K562 (cell line): ENCODE results near the gene FBXO9. TPM values are rescaled to one million over a fixed set of nuclear protein-coding genes. Genes with fewer than 3 reads are reported as not detected.

Experiments
- ATF3 ChIP-seq, 2 experiments: fragments of 450-650 bp in 1 of 2; sonication (generic) in 1 of 2; formaldehyde crosslinking in 1 of 2; IDR thresholded peaks in 1 of 2; conservative IDR thresholded peaks in 1 of 2; 2 replicates each; pipeline versions ENCODE4 v1.6.1 to v1.8.1; 2016 to 2023; ENCODE audit warnings: mild to moderate bottlenecking in 2 of 2, moderate library complexity in 2 of 2, inconsistent platforms in 1 of 2, missing genetic modification reagents in 1 of 2
- BRD9 ChIP-seq: fragments of 450-650 bp; IDR thresholded peaks from 2 replicates; pipeline ENCODE4 v1.6.1; 2018; ENCODE audit warnings: low read depth; ENCODE audit not compliant: partially characterized antibody
- KDM2B ChIP-seq: fragments of 250-450 bp; sonication (Bioruptor Pico); IDR thresholded peaks from 2 replicates; pipeline ENCODE4 v1.8.0; 2021; ENCODE audit warnings: mild to moderate bottlenecking, moderate library complexity
- MTA1 ChIP-seq: fragments of 450-650 bp; IDR thresholded peaks from 2 replicates; pipeline ENCODE4 v1.6.1; 2017; ENCODE audit warnings: borderline replicate concordance
- MYNN ChIP-seq, 2 experiments: sonication (generic); formaldehyde crosslinking in 1 of 2; IDR thresholded peaks; 2 replicates each; pipeline versions ENCODE4 v1.5.0 to v1.6.1; 2016 to 2020; ENCODE audit warnings: antibody characterized with exemption in 1 of 2, missing genetic modification reagents in 1 of 2
- NRF1 ChIP-seq, 2 experiments: fragments of 450-650 bp; IDR thresholded peaks in 1 of 2; conservative IDR thresholded peaks in 1 of 2; 2 replicates each; pipeline ENCODE4 v1.6.1; 2014; ENCODE audit warnings: mild to moderate bottlenecking in 2 of 2
- PHF8 ChIP-seq: fragments of 200-600 bp; sonication (generic); IDR thresholded peaks from 2 replicates; pipeline ENCODE4 v1.6.1; 2012; ENCODE audit warnings: mixed run types, mild to moderate bottlenecking, inconsistent platforms, low read length, moderate library complexity, borderline replicate concordance
- PRMT5 ChIP-seq: sonication (generic); formaldehyde crosslinking; IDR thresholded peaks from 2 replicates; pipeline ENCODE4 v1.5.0; 2020; ENCODE audit warnings: missing genetic modification reagents
- RBM25 ChIP-seq: fragments of 200-400 bp; formaldehyde crosslinking; IDR thresholded peaks from 2 replicates; pipeline ENCODE4 v1.6.1; 2018; ENCODE audit warnings: low read length, low read depth, moderate library complexity; ENCODE audit not compliant: severe bottlenecking
- TSC22D4 ChIP-seq: fragments of 450-650 bp; IDR thresholded peaks from 2 replicates; pipeline ENCODE4 v1.6.1; 2016; ENCODE audit warnings: missing genetic modification characterization, missing biosample characterization, control low read depth
- XRCC5 ChIP-seq: fragments of 200-400 bp; formaldehyde crosslinking; IDR thresholded peaks from 2 replicates; pipeline ENCODE4 v1.6.1; 2017; ENCODE audit warnings: low read depth, mild to moderate bottlenecking, low read length
- ZNF24 ChIP-seq: fragments of 450-650 bp; IDR thresholded peaks from 2 replicates; pipeline ENCODE4 v1.6.1; 2016
- ZNF584 ChIP-seq: fragments of 200-800 bp; sonication (Bioruptor generic); IDR thresholded peaks from 2 replicates; pipeline ENCODE4 v1.6.1; 2016; ENCODE audit warnings: low read depth, mild to moderate bottlenecking, missing genetic modification characterization, missing compliant biosample characterization
- ZNF778 ChIP-seq: fragments of 450-650 bp; formaldehyde crosslinking; IDR thresholded peaks from 2 replicates; pipeline ENCODE4 v1.4.0; 2020; ENCODE audit warnings: mild to moderate bottlenecking, moderate library complexity
- polyA plus RNA-seq, 8 experiments: library from polyadenylated mRNA; depleted of rRNA in 4 of 8; stranded (reverse) in 5 of 8; unstranded in 3 of 8; fragments of >200 nt; fragmentation: Nextera tagmentation in 2 of 8; fragmentation: Illumina TruSeq in 1 of 8; extraction: Ambion mirVana in 2 of 8; extraction: Trizol in 1 of 8; gene quantifications; 2 replicates each; pipeline versions ENCODE4 v1.2.1 to v1.2.3, GENCODE V29; 2011 to 2014; ENCODE audit warnings: inconsistent platforms in 1 of 8, missing spikeins in 1 of 8
- total RNA-seq, 7 experiments: library from RNA; depleted of rRNA in 6 of 7; stranded (reverse); fragments of >200 nt in 6 of 7; fragmentation: Illumina TruSeq in 2 of 7; extraction: Trizol in 2 of 7; gene quantifications; 2 replicates each; pipeline versions ENCODE4 v1.2.1 to v1.2.3, GENCODE V29; 2011 to 2021; ENCODE audit warnings: low replicate concordance in 1 of 7
- TF ChIP-seq, protein P1 (sequence below): sonication (generic); formaldehyde crosslinking; IDR thresholded peaks from 2 replicates; pipeline ENCODE4 v1.4.0; 2020; ENCODE audit warnings: mild to moderate bottlenecking, missing genetic modification reagents
- TF ChIP-seq, protein P2 (sequence below): fragments of 250-450 bp; sonication (Bioruptor Pico); IDR thresholded peaks from 2 replicates; pipeline ENCODE4 v1.5.0; 2021
- TF ChIP-seq, protein P3 (sequence below): fragments of 250-450 bp; sonication (Bioruptor Pico); IDR thresholded peaks from 2 replicates; pipeline ENCODE4 v1.5.0; 2020; ENCODE audit warnings: mild to moderate bottlenecking
- TF ChIP-seq, protein P4 (sequence below): sonication (generic); formaldehyde crosslinking; IDR thresholded peaks from 2 replicates; pipeline ENCODE4 v1.8.1; 2022; ENCODE audit warnings: missing genetic modification reagents

Gene FBXO9
- total and polyA plus RNA-seq, 9 of the 15 experiments (the other 6 are each of a cell fraction or from before 2014, with no cell fraction given) = 10.1 to 85.3 (median 51.4) TPM

DNA sequence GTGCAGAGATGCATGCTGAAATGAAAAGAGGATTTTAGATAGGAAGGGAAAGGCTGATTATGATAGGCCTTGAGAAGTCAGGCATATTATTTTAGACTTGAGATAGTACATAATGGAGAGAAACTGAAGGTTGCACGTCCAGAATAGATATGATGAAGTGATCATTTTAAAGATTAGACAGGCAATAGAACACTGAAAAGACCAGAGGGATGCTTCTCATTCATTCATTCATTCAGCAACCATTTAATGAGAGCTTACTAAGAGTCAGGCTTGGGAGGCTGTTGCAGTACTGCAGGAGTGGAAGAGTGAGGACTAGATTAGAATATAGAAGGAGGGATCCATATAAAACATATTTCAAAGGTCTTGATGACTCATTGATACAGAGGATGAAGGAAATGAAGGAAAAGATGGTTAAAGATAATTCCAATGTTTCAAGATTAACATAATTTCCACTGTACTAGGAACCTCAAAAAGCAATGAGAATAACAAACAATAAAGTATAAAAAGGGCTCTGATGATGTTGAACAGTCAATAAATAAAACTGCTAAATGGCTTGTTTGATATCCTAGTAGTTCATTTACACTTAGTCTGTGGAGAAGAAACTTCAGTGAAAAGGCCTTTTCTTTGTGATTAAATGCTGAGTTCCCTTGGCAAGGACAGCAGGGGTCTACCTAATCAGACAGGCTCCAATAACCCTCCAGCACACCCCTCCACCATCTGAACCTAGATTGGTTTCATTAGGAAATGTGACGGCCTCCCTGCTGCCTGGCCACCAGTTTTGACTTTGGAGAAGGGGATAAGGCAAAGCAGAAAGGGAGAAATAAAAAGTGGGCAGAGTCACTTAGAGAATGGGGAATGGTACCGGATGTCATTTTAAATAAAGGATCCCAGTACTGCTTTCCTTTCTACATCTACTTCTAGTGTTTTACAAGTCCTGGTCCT lies 5.3 kb upstream of the FBXO9 start (continued):
- TF ChIP-seq PRMT5 (CRISPR knock-in tag) (no peak), KDM2B (no peak), BRD9 (no peak), PHF8 (no peak), ZNF584 (CRISPR knock-in tag) (no peak), RBM25 (peak; percentile 35), MYNN (IDR thresholded peaks at IDR 0.05) (no peak), MYNN (CRISPR knock-in tag; IDR thresholded peaks at IDR 0.05) (no peak), NRF1 (conservative IDR thresholded peaks at IDR 0.05 in 1 of 2, IDR thresholded peaks at IDR 0.05 in 1 of 2) (no peak), ATF3 (IDR thresholded peaks at IDR 0.05) (peak; percentile 43; the same call in 1 of the 2 replicates), ATF3 (CRISPR knock-in tag; conservative IDR thresholded peaks at IDR 0.05) (no peak), ZNF24 (peak; percentile 56; the same call in 1 of the 2 replicates), TSC22D4 (tag) (no peak), MTA1 (no peak), ZNF778 (CRISPR knock-in tag) (no peak), XRCC5 (no peak)
- TF ChIP-seq, protein P1, sequence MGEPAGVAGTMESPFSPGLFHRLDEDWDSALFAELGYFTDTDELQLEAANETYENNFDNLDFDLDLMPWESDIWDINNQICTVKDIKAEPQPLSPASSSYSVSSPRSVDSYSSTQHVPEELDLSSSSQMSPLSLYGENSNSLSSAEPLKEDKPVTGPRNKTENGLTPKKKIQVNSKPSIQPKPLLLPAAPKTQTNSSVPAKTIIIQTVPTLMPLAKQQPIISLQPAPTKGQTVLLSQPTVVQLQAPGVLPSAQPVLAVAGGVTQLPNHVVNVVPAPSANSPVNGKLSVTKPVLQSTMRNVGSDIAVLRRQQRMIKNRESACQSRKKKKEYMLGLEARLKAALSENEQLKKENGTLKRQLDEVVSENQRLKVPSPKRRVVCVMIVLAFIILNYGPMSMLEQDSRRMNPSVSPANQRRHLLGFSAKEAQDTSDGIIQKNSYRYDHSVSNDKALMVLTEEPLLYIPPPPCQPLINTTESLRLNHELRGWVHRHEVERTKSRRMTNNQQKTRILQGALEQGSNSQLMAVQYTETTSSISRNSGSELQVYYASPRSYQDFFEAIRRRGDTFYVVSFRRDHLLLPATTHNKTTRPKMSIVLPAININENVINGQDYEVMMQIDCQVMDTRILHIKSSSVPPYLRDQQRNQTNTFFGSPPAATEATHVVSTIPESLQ (CRISPR knock-in tag) = no peak
- TF ChIP-seq, protein P2, sequence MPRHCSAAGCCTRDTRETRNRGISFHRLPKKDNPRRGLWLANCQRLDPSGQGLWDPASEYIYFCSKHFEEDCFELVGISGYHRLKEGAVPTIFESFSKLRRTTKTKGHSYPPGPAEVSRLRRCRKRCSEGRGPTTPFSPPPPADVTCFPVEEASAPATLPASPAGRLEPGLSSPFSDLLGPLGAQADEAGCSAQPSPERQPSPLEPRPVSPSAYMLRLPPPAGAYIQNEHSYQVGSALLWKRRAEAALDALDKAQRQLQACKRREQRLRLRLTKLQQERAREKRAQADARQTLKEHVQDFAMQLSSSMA (CRISPR knock-in tag) = no peak
- TF ChIP-seq, protein P3, sequence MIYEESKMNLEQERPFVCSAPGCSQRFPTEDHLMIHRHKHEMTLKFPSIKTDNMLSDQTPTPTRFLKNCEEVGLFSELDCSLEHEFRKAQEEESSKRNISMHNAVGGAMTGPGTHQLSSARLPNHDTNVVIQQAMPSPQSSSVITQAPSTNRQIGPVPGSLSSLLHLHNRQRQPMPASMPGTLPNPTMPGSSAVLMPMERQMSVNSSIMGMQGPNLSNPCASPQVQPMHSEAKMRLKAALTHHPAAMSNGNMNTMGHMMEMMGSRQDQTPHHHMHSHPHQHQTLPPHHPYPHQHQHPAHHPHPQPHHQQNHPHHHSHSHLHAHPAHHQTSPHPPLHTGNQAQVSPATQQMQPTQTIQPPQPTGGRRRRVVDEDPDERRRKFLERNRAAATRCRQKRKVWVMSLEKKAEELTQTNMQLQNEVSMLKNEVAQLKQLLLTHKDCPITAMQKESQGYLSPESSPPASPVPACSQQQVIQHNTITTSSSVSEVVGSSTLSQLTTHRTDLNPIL = no peak
- TF ChIP-seq, protein P4, sequence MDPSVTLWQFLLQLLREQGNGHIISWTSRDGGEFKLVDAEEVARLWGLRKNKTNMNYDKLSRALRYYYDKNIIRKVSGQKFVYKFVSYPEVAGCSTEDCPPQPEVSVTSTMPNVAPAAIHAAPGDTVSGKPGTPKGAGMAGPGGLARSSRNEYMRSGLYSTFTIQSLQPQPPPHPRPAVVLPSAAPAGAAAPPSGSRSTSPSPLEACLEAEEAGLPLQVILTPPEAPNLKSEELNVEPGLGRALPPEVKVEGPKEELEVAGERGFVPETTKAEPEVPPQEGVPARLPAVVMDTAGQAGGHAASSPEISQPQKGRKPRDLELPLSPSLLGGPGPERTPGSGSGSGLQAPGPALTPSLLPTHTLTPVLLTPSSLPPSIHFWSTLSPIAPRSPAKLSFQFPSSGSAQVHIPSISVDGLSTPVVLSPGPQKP (CRISPR knock-in tag) = no peak
